ACHN (cell line): ENCODE measurements around the gene STPG1.

Experiments used
- DNase-seq: peaks from one replicate; pipeline ENCODE4 v3.0.0-alpha.2; 2015
- in situ Hi-C: cut with HindIII; loops from 2 replicates; pipeline ENCODE4 v1.10.0; 2017; ENCODE audit warnings: low sequenced_read_pairs, low pct_ligation_motif_present, low pct_unique_long_range_greater_than_20kb

STPG1 gene

DNA sequence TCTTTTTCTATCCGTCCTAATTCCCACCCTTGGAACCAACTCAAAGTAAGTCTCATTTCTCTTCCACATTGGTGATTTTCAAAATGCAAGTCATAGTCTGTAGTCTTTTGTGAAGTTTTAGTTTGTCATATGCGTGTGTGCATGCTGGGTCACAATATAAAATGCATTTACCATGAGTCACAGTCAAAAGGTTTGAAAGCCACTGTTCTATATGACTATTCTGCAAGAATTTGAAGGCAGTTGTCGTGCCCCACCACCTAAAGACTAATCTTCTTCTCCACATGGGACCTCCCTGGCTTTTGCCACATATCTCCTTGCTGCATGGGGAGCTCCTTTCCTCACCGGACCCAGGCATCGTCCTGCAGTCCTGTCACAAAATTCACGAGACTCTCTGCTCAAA, 1.6 kb downstream of the STPG1 start:
- no peak for DNase-seq
- in situ Hi-C loops, result no loop called here

DNA sequence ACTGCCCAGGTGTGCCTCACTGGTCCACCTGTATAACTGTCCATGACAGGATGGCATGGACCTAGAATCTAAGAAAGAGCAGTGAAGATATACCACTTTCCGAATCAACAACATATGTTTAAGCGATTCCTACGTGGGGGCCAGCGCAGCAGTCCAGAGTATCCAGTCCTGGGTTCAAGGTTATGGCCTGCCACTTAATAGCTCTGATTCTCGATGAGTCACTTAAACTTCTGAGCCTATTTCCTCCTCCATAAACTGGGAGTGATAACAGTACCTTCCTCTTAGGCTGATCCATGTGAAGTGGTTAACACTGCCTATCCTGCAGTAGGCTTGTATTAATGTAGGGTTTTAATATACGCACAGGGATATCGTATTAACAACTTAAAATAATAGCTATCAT, 2.8 kb downstream of the STPG1 start:
- no peak for DNase-seq
- in situ Hi-C loops, result no loop called here

- DNase-seq, result peak; percentile 22
- in situ Hi-C loops, result no loop called here
Observed at GRCh38 chr1:24409535-24409934, 4.0 kb downstream of the STPG1 start.

- no peak for DNase-seq
- in situ Hi-C loops, result no loop called here
Observed at GRCh38 chr1:24406788-24407187, 6.8 kb downstream of the STPG1 start.

DNA sequence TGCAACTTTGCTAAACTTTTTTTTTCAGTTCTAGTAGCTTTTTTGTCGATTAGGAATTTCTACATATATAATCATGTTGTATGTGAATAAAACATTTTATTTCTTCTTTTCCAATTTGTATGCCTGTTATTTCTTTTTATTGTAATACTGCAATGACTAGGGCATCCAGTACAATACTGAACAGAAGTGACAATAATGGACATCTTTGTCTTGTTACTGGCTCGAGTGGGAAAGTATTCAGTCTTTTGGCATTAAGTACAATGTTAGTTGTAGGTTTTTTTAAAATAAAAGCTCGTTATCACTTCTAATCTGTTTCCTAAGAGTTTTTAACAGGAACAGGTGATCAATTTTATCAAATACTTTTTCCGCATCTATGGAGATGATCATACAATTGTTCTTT, 9.8 kb downstream of the STPG1 start:
- DNase-seq, result no peak
- in situ Hi-C loops, result no loop called here

- in situ Hi-C loops, result no loop called here
- DNase-seq, result no peak
Observed at GRCh38 chr1:24400065-24400464, 13.5 kb downstream of the STPG1 start.

DNA sequence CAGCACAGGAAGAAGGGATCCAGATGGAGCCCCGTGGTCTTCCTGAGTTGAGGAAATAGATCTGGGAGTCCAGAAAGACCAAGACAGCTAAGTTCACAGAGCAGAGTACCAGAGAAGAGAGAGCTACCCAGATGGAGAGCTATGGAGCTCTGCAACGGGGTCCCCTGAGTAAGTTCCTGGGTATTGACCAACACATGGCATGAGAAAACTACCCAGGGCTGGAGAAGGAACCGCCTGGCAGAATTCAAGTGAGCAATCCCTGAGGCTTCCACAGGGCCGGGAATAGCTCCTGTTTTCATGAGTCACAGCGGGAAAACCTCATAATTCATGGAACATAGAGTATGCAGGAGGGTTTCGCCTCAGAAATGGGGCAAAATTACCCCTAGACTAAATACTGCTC, 19.7 kb downstream of the STPG1 start:
- in situ Hi-C loops, result no loop called here

DNA sequence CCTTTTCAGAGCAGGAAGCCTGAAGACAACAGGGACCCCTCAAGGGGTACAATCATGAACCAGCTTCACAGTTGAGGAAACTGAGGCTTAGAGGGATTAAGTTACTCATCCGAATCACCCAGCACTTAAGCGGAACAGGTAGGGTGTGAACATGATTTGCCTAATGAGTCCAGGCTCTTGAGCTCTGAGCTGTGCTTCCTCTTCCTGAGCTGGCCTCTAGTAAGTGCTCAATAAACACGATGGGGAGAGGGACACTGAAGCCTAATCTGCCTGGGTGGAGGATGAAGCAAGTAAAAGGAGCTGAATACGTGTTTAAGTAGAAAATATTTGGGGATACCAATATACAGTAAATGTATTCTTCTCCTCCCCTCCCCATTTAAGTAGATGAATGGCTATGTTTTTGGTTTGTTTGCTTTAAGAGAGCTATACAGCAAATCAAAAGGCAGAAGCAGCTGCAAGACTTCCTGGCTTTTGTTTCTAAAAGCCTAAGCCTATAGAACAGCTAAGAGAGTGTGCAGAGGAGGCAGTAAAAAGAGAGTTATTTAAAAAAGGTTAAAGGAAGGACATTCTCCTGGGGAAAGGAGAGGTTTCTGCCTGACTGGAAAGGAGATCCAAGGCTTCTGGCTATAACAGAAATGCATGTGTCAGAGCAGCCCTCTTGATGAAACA, 20.5 kb downstream of the STPG1 start:
- DNase-seq, result no peak
- in situ Hi-C loops, result no loop called here

More for the DNA sequence above, 19.7 kb downstream of the STPG1 start:
- peak; percentile 54 for DNase-seq

GRCh38 chr1:24392604-24392946, 21.0 kb downstream of the STPG1 start:
- DNase-seq, result no peak

GRCh38 chr1:24391882-24392603, 21.5 kb downstream of the STPG1 start:
- in situ Hi-C loops, result no loop called here
- peak; percentile 61 for DNase-seq

More at GRCh38 chr1:24392604-24392946, 21.0 kb downstream of the STPG1 start:
- in situ Hi-C loops, result no loop called here

DNA sequence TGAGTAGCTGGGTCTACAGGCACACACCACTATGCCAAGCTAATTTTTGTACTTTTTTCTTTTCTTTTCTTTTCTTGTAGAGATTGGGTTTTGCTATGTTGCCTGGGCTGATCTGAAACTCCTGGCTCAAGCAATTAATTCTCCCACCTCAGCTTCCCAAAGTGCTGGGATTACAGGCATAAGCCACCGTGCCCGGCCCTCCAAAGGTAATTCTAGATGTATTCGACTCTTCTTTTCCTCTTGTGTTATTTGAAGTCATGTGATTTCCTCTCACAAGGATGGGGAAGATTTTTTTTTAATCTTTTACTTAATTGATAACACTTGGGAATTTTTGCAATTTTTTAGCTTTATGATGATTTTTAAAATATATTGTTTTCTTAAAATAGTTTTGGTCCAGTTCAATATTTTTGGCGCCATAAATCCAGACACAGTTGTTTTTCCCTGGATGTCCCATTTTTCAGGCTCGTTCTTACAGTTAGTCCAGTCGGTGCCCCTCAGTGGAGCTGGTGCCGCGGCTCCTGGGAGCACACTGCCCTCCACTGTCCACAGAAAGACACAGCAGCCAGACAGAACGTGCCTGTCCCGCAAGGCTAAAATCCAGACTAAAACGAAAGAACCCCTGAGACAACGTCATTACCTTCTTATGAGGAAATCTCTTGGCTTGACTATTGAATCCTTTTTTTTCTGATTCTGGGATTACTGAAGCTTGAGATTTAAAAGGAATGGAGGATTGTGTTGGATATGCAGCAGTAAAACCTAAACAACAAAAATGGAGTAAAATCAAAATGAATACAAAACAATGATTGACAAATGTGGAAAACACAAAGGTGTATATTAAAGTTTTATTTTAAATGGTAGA, 22.4 kb downstream of the STPG1 start:
- DNase-seq, result peak; percentile 74
- in situ Hi-C loops, result no loop called here

- in situ Hi-C loops, result no loop called here
- no peak for DNase-seq
Observed at GRCh38 chr1:24389231-24389678, 24.3 kb downstream of the STPG1 start.

DNA sequence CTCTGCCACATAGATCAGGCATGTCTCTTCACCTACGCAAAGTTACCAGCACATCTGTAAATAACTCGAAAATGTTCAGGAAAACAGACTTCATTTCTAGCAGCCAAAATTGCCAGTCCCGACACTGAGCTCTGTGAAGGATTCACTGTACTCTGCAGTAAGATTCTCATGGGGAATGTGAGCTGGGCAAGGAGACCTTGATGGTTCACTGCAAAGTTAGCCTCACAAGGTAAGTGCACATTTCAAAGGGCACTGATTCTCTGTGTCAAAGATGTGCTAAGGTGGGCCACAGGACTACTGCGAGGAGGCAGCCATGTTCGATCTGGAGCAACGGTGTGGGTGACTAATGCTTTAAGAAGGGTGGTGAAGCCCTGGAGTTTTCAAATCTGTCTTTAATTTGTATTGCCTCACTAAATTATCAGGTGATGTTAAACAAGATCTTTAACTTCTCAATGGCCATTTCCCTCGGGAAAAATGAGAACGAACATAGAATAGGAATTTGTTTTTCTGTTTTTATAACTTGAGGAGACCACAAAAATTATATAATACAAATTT, 25.2 kb downstream of the STPG1 start:
- in situ Hi-C loops, result no loop called here

GRCh38 chr1:24387636-24388175, 25.9 kb downstream of the STPG1 start:
- in situ Hi-C loops, result no loop called here
- DNase-seq, result no peak

More for the DNA sequence above, 25.2 kb downstream of the STPG1 start:
- no peak for DNase-seq

DNA sequence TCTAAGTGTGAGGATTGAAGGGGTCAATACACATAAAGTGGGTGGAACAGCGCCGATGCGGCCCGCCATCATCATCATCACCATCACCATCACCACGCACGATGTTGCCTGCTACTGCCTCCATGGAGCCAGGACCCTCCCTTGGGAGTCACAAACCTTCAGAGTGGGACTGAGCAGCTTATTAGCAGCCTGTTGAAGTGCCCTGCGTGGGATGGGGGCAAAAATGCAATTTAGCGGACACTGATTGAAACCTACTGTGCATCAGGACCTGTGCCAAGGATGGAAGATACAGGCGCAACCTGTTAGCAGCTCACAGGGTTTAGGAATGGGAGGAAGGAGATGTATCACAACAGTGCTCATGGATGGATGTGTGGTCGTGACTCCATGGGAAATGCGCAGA, 26.7 kb downstream of the STPG1 start:
- DNase-seq, result no peak
- in situ Hi-C loops, result no loop called here

DNA sequence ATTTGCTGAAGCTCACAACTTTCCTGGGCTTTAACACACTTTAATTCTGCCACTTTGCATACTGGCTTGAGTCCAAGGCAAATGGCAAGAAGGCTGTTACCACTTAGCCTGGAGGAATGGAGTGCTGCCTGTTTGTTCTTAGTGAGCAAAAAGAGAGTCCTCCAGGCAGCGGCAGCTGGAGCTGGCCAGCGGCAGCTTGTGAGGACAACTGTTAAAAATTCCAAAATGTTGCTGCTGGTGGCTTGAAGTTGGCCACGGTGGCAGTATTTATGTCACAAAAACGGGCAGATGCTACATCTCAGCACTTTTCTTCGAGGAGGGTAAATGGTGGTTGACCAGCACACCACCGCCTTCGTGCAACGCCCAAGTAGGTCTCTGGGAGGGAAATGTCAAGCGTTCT, 27.3 kb downstream of the STPG1 start:
- in situ Hi-C loops, result no loop called here
- DNase-seq, result no peak

GRCh38 chr1:24385160-24385940, 28.2 kb downstream of the STPG1 start:
- DNase-seq, result peak; percentile 25
- in situ Hi-C loops, result no loop called here
